ENCODE measurements around the gene STAM2. TPM values are rescaled to one million over a fixed set of nuclear protein-coding genes. Genes with fewer than 3 reads are reported as not detected.

The STAM2 gene
- total RNA-seq, 1 donor from 2014 or later = 41.2 TPM

DNA sequence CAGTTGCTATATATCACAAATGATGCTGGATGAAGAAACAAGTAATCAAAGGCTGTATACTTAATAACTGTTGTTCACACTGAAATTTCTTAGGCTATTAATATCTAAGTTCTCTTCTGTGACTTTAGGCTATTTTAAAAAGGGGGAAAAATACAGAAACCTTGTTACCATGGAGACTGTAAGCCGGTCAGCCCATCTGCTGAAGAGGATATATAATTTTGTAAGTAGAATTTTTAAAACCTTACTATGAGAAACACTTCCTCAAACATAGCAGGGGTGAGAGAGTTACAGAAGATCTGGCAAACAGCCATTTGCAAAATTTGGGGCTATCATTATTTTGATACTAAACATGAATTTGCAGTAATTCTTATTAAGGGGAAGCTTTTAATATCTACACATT lies 104.5 kb downstream of the STAM2 start:
- DNase-seq = no peak

DNA sequence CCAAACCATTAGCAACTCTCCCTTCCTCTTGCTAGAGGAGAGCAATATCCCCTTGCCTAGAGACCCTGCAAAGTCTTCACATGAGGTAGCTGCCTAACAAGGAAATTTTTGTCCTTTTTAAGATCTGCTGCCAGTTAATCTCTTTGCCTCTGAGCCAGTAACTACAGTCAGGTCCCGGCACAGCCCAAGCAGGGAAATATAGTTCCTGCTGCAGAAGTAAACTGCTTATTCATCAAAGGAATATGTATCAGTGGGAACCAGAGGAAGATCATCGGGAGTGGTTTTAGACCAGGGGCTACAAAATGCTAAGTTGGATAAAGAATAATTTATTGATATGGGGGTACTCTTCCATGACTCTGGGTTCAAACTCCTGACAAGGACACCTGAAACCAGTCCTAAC lies 107.3 kb downstream of the STAM2 start:
- DNase-seq = no peak

GRCh38 chr2:152067823-152068222 lies 107.7 kb downstream of the STAM2 start:
- no peak for DNase-seq

Small RNAs within 50 kb of the gene (small RNA-seq; reads per million reads assigned to genes)
- gene RPL30P2 (ENCODE audit: low replicate concordance) = not detected

Other genes starting within 250 kb of the STAM2 start
- 13.7 TPM for gene CACNB4, start 76.7 kb downstream of the STAM2 start, total RNA-seq
- 30.8 TPM for gene FMNL2, start 159.4 kb upstream of the STAM2 start, total RNA-seq